Astrocyte (in vitro differentiated cells and primary cell): ENCODE results near the gene CLCN6.

ENCODE experiments used
- CTCF ChIP-seq: IDR thresholded peaks from 2 replicates; pipeline ENCODE4 v1.5.1; 2011; ENCODE audit warnings: low read depth, mild to moderate bottlenecking, inconsistent platforms, low read length, moderate library complexity; ENCODE audit not compliant: insufficient read depth
- EZH2 ChIP-seq: IDR thresholded peaks from 2 replicates; pipeline ENCODE4 v1.6.1; 2012; ENCODE audit warnings: mild to moderate bottlenecking, low read length, inconsistent platforms; ENCODE audit not compliant: insufficient read depth

DNA sequence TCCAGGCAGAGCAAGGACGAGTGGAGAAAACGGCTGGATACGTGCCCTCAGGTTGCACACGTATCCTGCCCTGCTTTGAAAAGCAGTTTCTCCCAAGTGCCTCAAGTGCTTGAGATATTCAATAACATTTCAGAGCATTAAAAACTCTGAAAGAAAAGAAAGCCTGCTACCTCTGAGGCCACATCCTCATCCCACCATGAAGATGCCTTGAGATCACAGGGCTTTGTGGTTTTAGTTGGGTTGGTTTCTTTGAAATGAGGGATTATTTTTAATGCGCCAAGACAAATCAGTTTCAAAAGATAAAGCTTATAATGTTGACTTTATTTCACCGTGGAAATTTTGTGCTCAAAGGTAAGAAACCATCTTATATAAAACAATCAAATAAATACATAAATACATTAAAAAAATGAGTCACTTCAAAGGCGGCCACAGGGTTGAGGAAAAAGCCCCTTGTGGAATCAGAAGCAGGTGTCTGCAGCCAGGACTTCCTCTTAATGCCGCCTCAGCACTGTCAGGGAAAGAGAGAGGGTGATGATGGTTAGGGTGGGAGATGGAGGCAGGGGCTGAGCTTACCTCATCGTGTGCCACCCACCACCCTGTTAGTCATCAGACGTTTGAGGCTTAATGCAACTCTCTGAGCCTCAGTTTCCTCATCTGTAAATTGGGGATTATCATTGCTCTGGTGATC lies 51.3 kb downstream of the CLCN6 start:
- no peak for TF ChIP-seq CTCF
- TF ChIP-seq EZH2, result no peak
